WTC11 (cell line): Measurements from ENCODE around the gene NDST3.

Source experiments
- CBFB ChIP-seq: sonication (generic); formaldehyde crosslinking; IDR thresholded peaks from 2 replicates; pipeline ENCODE4 v1.8.1; 2022; ENCODE audit warnings: mild to moderate bottlenecking, low read depth, missing genetic modification reagents
- CREB1 ChIP-seq: sonication (generic); formaldehyde crosslinking; IDR thresholded peaks from 2 replicates; pipeline ENCODE4 v1.8.0; 2023; ENCODE audit warnings: mild to moderate bottlenecking, missing genetic modification reagents
- NR2C2 ChIP-seq: sonication (generic); formaldehyde crosslinking; IDR thresholded peaks from 2 replicates; pipeline ENCODE4 v1.8.0; 2022; ENCODE audit warnings: mild to moderate bottlenecking, missing genetic modification reagents
- ZNF121 ChIP-seq: sonication (generic); formaldehyde crosslinking; IDR thresholded peaks from 2 replicates; pipeline ENCODE4 v1.8.0; 2023; ENCODE audit warnings: missing genetic modification reagents
- ZNF232 ChIP-seq: sonication (generic); formaldehyde crosslinking; IDR thresholded peaks from 2 replicates; pipeline ENCODE4 v1.8.0; 2022; ENCODE audit warnings: mild to moderate bottlenecking, missing genetic modification reagents
- TF ChIP-seq, protein P1 (sequence below): fragments of 200-600 bp; IDR thresholded peaks from 2 replicates; pipeline ENCODE4 v1.8.0; 2022; ENCODE audit warnings: antibody characterized with exemption
- TF ChIP-seq, protein P2 (sequence below): sonication (generic); formaldehyde crosslinking; IDR thresholded peaks from 2 replicates; pipeline ENCODE4 v1.8.1; 2023; ENCODE audit warnings: mild to moderate bottlenecking, missing genetic modification reagents, borderline replicate concordance
- TF ChIP-seq, protein P3 (sequence below): sonication (generic); formaldehyde crosslinking; IDR thresholded peaks from 2 replicates; pipeline ENCODE4 v1.8.0; 2022; ENCODE audit warnings: mild to moderate bottlenecking, missing genetic modification reagents

DNA sequence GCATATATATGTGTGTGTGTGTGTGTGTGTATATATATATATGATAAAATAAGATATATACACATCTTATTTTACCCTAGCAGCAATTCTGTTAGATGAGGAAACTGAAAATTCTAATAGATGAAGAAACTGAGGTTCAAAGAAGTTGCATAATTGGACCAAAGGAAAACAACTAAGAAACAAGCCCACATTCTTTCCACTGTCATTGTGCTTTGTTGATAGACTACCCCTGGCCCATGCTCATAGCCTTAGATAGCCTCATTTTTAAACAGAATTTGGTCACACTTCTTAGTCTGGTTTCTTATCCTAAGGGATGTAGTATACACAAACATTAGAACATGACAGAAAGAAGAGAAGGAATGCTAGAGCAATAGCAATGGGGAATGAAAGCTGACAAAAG is 138.8 kb downstream of the NDST3 start:
- TF ChIP-seq ZNF232 (CRISPR knock-in tag) (no peak), CBFB (no peak), CREB1 (CRISPR knock-in tag) (no peak), NR2C2 (no peak), ZNF121 (CRISPR knock-in tag) (no peak)
- TF ChIP-seq, protein P1, sequence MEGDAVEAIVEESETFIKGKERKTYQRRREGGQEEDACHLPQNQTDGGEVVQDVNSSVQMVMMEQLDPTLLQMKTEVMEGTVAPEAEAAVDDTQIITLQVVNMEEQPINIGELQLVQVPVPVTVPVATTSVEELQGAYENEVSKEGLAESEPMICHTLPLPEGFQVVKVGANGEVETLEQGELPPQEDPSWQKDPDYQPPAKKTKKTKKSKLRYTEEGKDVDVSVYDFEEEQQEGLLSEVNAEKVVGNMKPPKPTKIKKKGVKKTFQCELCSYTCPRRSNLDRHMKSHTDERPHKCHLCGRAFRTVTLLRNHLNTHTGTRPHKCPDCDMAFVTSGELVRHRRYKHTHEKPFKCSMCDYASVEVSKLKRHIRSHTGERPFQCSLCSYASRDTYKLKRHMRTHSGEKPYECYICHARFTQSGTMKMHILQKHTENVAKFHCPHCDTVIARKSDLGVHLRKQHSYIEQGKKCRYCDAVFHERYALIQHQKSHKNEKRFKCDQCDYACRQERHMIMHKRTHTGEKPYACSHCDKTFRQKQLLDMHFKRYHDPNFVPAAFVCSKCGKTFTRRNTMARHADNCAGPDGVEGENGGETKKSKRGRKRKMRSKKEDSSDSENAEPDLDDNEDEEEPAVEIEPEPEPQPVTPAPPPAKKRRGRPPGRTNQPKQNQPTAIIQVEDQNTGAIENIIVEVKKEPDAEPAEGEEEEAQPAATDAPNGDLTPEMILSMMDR: no peak
- TF ChIP-seq, protein P2, sequence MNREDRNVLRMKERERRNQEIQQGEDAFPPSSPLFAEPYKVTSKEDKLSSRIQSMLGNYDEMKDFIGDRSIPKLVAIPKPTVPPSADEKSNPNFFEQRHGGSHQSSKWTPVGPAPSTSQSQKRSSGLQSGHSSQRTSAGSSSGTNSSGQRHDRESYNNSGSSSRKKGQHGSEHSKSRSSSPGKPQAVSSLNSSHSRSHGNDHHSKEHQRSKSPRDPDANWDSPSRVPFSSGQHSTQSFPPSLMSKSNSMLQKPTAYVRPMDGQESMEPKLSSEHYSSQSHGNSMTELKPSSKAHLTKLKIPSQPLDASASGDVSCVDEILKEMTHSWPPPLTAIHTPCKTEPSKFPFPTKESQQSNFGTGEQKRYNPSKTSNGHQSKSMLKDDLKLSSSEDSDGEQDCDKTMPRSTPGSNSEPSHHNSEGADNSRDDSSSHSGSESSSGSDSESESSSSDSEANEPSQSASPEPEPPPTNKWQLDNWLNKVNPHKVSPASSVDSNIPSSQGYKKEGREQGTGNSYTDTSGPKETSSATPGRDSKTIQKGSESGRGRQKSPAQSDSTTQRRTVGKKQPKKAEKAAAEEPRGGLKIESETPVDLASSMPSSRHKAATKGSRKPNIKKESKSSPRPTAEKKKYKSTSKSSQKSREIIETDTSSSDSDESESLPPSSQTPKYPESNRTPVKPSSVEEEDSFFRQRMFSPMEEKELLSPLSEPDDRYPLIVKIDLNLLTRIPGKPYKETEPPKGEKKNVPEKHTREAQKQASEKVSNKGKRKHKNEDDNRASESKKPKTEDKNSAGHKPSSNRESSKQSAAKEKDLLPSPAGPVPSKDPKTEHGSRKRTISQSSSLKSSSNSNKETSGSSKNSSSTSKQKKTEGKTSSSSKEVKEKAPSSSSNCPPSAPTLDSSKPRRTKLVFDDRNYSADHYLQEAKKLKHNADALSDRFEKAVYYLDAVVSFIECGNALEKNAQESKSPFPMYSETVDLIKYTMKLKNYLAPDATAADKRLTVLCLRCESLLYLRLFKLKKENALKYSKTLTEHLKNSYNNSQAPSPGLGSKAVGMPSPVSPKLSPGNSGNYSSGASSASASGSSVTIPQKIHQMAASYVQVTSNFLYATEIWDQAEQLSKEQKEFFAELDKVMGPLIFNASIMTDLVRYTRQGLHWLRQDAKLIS (CRISPR knock-in tag): no peak
- TF ChIP-seq, protein P3, sequence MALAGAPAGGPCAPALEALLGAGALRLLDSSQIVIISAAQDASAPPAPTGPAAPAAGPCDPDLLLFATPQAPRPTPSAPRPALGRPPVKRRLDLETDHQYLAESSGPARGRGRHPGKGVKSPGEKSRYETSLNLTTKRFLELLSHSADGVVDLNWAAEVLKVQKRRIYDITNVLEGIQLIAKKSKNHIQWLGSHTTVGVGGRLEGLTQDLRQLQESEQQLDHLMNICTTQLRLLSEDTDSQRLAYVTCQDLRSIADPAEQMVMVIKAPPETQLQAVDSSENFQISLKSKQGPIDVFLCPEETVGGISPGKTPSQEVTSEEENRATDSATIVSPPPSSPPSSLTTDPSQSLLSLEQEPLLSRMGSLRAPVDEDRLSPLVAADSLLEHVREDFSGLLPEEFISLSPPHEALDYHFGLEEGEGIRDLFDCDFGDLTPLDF (CRISPR knock-in tag): no peak
